GM19372 (cell line): ENCODE results near the gene ARHGAP12.
A peak's percentile ranks its signal among the peaks of the same experiment; 100 is the strongest.

Experiments
- ATAC-seq: cut with Tn5 transposase; IDR thresholded peaks from one replicate; pipeline ENCODE4 v1.9.1; 2021; ENCODE audit warnings: mild to moderate bottlenecking, low read depth, moderate library complexity; ENCODE audit not compliant: unreplicated experiment

The ARHGAP12 gene

DNA sequence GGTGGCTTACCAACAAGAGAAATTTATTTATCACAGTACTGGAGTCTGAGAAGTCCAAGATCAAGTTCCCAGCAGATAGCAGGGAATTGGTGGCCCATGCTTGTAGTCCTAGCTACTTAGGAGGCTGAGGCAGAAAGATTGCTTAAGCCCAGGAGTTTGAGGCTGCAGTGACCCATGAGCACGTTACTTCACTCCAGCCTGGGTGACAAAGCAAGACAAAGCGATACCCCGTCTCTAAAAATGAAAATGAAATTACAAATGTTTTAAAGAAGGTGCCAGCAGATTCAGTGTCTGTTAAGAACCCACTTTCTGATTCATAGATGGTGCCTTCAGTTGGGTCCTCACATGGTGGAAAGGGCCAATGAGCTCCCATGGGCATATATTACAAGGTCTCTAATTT, 20.6 kb upstream of the ARHGAP12 start:
- ATAC-seq = no peak

DNA sequence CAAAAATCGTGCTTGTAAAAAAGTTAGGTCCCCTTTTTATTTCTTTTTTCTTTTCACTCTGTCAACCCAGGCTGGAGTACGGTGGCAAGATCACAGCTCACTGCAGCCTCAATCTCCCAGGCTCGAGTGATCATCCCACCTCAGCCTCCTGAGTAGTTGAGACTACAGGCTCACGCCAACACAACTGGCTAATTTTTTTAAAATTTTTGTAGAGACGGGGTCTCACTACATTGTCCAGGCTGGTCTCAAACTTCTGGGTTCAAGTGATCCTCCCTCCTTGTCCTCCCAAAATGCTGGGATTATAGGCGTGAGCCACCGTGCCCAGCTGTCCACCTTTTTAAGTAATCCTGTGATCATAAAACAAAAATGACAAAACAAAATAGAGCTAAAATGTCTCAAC, 19.4 kb upstream of the ARHGAP12 start:
- no peak for ATAC-seq

GRCh38 chr10:31947144-31947926, 18.7 kb upstream of the ARHGAP12 start:
- no peak for ATAC-seq

GRCh38 chr10:31945392-31945791, 16.8 kb upstream of the ARHGAP12 start:
- ATAC-seq = no peak

DNA sequence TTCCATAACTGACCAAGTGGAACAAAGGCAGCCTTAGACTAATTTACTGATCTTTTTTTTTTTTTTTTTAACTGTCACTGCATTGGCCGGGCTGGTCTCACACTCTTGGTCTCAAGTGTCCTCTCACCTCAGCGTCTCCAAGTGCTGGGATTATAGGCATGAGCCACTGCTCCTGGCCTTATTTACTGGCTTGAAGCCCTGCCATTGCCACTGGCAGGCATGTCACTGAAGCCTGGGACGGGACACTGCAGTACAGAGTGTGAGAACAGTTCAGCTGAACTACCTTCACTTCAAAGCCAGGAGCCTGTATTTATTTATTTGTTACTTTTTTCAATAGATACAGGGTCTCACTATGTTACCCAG, 15.4 kb upstream of the ARHGAP12 start:
- no peak for ATAC-seq

GRCh38 chr10:31942892-31943291, 14.3 kb upstream of the ARHGAP12 start:
- no peak for ATAC-seq

GRCh38 chr10:31942435-31942834, 13.8 kb upstream of the ARHGAP12 start:
- no peak for ATAC-seq

DNA sequence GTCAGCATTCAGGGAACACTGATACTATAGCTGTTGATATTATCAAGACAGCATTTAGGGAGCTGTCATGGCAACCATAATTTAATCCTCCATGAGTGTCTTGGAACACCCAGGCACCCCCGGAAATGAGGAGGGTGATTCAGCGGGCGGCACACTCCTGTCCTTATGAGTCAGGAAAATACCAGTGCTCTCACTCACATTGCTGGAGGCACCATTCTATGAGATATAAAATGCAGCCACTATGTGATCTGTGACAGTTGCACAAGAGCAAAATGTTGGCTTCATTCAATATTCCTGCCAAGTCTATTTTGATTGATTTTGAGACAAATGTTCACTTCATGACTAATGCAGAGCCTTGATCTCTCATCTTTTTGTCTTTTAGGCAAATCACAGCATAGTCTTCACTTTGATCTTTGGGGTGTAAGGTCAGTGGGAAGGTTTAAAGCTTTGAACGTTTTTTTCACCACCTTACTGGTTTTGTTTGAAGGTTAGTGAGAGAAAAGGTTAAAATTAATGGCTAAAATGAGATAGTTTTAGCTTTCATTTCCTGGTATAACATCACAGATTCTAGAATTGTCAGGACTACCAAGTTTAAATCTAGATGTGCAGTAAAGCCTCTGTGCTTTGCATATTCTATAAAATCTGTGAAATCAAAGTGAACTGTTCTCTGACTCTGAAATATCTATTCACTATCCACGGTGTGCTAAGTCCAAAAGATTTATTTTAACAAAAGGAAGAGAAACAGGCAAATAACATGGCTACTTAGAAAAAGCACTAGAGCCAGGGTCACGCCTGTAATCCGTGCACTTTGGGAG, 12.4 kb upstream of the ARHGAP12 start:
- ATAC-seq = no peak

- no peak for ATAC-seq
Observed at GRCh38 chr10:31939797-31940708, 11.4 kb upstream of the ARHGAP12 start.

GRCh38 chr10:31937371-31937770, 8.7 kb upstream of the ARHGAP12 start:
- ATAC-seq = no peak

GRCh38 chr10:31936933-31937332, 8.3 kb upstream of the ARHGAP12 start:
- no peak for ATAC-seq

- ATAC-seq = no peak
Observed at GRCh38 chr10:31936086-31936485, 7.5 kb upstream of the ARHGAP12 start.

DNA sequence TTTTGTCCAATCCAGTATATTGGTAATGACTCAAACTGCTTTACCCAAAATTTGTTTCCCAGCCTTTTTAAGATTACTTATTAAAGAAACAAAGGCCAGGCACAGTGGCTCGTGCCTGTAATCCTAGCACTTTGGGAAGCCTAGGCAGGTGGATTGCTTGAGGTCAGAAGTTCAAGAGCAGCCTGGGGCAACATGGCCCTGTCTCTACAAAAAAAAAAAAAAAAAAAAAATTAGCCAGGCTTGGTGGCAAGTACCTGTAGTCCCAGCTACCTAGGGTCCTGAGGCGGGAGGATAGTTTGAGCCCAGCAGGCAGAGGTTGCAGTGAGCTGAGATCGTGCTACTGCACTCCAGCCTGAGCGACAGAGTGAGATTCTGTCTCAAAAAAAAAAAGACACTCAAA, 7.0 kb upstream of the ARHGAP12 start:
- ATAC-seq = no peak

DNA sequence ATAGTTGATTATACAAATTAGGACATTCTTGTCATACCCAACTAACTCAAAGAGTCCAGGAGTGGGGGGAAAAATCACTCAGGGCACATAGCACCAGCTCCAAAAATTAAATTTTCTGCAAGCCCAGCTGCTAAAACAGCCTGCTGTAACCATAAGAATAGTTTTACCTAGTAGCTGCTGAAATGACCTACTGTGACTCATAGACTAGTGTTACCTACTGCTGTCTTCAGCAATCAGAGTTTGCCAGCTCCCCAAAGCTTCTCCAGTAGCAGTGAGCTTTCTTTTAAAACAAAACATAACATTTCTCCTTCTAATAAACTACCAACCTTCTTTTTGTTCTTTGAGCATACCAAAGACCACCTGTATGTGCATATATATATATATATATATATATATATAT, 4.2 kb upstream of the ARHGAP12 start:
- ATAC-seq = no peak

- no peak for ATAC-seq
Observed at GRCh38 chr10:31930856-31931255, 2.2 kb upstream of the ARHGAP12 start.

GRCh38 chr10:31930023-31930751, 1.6 kb upstream of the ARHGAP12 start:
- no peak for ATAC-seq

GRCh38 chr10:31929261-31930022, 811 bp upstream of the ARHGAP12 start:
- ATAC-seq = peak; percentile 14

GRCh38 chr10:31927884-31928548, 615 bp downstream of the ARHGAP12 start:
- peak; percentile 29 for ATAC-seq

GRCh38 chr10:31927565-31927883, 1.1 kb downstream of the ARHGAP12 start:
- ATAC-seq = no peak
